Heart left ventricle (tissue), 13 donors: ENCODE data around the gene CNOT6L.

ENCODE experiments used
- POLR2A ChIP-seq, 2 donors: fragments of 450-650 bp; IDR thresholded peaks; one replicate each; pipeline ENCODE4 v1.6.1; 2017; ENCODE audit warnings: antibody characterized with exemption in 2 of 2, mild to moderate bottlenecking in 2 of 2, moderate library complexity in 2 of 2
- TF ChIP-seq, protein P1 (sequence below), 12 donors: fragments of 200-600 bp; sonication (generic) in 4 of 12; IDR thresholded peaks; one replicate each; pipeline versions ENCODE4 v1.5.0 to v1.8.0; 2018 to 2022; ENCODE audit warnings: antibody characterized with exemption in 12 of 12, mild to moderate bottlenecking in 5 of 12
- donor health status: ischemic (EF 13 %, LVEDD 7.1; RV severe dilation, severe dysfunction).
- donor health status: DM: no; HTN: yes; CAD: no.
- donor health status: DM: no; HTN: no; CAD: no.
- donor health status: ischemic (EF 25% LVEDD 6.9; RV normal size, moderate dysfunction).
- donor health status: ischemic (EF 25% LVEDD 5.7; RV mildly dilated, moderate dysfunction).
- donor health status: ischemic (EF 35%, LVEDD 5.7; RV mildly dilated, moderate dysfunction).
- donor health status: nonischemic (EF 11% LVEDD 7.7; RV severe dilation, severe dysfunction).
- donor health status: DM: yes; HTN: yes; CAD: no.
- donor health status: PGD.
- donor health status: ischemic (EF 29% LVEDD 5.4; RV normal size, mild dysfunction).
- donor health status: nonischemic (EF 23%, LVEDD 6.1; RV moderate dilation, normal function).

DNA sequence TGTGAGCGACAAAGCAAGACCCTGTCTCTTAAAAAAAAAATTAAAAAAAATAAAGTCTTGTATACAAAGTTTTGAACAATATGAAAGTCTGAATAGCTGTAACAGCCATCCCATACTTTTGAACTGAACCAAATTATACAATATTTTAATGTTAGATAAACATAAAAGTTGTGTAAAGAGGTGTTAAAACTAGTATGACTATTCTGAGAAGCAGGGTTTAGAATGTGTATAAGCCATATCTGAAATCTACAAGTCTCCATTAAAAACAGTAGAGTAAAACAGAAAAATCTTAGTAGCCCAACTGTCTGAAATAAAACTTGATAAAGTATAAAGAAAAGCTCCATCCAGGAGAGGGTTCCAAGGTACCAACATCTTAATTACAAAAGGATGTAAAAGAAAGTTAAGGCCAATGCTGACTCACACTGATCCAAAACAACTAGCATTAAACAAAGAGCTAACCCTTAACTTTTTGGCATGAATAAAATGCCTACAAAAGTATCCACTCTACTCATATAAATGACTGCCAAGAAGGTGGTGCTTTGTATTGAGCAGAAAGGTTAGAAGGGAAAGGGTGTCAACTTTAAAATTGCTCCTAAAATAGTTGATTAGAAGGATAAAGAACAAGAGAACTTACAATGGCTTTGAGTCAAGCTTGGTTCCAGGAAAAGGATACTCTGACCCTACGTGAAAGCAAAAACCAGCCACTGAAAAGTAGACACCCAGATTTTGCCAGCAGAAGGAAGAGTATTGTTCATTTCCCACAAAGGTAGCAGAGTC, 18.5 kb downstream of the CNOT6L start:
- TF ChIP-seq, protein P1, sequence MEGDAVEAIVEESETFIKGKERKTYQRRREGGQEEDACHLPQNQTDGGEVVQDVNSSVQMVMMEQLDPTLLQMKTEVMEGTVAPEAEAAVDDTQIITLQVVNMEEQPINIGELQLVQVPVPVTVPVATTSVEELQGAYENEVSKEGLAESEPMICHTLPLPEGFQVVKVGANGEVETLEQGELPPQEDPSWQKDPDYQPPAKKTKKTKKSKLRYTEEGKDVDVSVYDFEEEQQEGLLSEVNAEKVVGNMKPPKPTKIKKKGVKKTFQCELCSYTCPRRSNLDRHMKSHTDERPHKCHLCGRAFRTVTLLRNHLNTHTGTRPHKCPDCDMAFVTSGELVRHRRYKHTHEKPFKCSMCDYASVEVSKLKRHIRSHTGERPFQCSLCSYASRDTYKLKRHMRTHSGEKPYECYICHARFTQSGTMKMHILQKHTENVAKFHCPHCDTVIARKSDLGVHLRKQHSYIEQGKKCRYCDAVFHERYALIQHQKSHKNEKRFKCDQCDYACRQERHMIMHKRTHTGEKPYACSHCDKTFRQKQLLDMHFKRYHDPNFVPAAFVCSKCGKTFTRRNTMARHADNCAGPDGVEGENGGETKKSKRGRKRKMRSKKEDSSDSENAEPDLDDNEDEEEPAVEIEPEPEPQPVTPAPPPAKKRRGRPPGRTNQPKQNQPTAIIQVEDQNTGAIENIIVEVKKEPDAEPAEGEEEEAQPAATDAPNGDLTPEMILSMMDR (IDR thresholded peaks at IDR 0.05), result no peak
- TF ChIP-seq POLR2A (IDR thresholded peaks at IDR 0.05), result no peak
